ENCODE results near the gene ACTR6.

Gene ACTR6

DNA sequence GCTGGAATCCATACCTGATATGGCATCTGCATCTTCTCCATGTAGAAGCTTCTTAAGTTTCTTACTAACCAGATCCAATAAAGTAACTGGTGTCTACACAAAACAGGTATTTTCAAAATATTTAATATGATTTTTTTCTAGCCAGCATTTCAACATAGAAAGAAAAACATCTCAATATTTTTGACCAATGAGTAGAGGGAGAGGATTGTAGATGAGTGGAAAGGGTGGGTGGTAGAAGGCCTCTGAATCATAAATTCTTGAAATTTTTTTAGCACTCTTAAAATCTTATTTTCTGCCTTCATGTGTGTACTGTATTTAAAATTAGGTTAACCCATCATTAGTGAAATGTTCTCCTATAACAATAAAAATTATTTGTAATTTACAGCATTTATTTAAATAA, 48.3 kb downstream of the ACTR6 start:
- TF ChIP-seq, protein P1, sequence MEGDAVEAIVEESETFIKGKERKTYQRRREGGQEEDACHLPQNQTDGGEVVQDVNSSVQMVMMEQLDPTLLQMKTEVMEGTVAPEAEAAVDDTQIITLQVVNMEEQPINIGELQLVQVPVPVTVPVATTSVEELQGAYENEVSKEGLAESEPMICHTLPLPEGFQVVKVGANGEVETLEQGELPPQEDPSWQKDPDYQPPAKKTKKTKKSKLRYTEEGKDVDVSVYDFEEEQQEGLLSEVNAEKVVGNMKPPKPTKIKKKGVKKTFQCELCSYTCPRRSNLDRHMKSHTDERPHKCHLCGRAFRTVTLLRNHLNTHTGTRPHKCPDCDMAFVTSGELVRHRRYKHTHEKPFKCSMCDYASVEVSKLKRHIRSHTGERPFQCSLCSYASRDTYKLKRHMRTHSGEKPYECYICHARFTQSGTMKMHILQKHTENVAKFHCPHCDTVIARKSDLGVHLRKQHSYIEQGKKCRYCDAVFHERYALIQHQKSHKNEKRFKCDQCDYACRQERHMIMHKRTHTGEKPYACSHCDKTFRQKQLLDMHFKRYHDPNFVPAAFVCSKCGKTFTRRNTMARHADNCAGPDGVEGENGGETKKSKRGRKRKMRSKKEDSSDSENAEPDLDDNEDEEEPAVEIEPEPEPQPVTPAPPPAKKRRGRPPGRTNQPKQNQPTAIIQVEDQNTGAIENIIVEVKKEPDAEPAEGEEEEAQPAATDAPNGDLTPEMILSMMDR (IDR thresholded peaks at IDR 0.05; ENCODE audit: low read depth, low read length), result no peak
- H3K36me3 ChIP-seq, result no peaks in the 10 kb centered on the region
- no peak for DNase-seq
- no peaks in the 10 kb centered on the region for H3K9me3 ChIP-seq (ENCODE audit: severe bottlenecking)
- no peaks in the 10 kb centered on the region for H3K27me3 ChIP-seq (ENCODE audit: insufficient read depth, low read depth, severe bottlenecking)
- no peak overlapping the region for H3K27ac ChIP-seq
- no peak overlapping the region for H3K4me3 ChIP-seq (ENCODE audit: low read depth, low read length)

DNA sequence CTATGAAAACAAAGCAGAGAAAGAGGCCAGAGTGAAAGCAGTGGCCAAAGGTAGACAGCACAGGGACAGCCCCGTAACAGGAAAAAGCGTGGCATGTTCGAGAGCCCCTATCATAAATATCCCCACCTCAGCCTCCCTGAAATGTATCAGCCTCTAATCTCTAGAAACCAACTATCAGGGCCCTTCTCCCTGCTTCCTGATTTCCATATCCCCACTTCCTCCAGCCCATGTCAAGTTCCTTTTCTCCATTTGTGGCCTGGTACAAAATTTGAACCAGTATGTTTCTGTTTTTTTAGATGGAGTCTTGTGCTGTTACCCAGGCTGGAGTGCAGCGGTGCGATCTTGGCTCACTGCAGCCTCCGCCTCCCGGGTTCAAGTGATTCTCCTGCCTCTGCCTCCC, 49.3 kb downstream of the ACTR6 start:
- Histone ChIP-seq H3K36me3 (no peaks in the 10 kb centered on the region), H3K9me3 (ENCODE audit: severe bottlenecking) (no peaks in the 10 kb centered on the region), H3K4me3 (ENCODE audit: low read depth, low read length) (no peak overlapping the region), H3K27me3 (ENCODE audit: insufficient read depth, low read depth, severe bottlenecking) (no peaks in the 10 kb centered on the region), H3K27ac (no peak overlapping the region)
- TF ChIP-seq, protein P1 (IDR thresholded peaks at IDR 0.05; ENCODE audit: low read depth, low read length), result no peak
- no peak for DNase-seq

DNA sequence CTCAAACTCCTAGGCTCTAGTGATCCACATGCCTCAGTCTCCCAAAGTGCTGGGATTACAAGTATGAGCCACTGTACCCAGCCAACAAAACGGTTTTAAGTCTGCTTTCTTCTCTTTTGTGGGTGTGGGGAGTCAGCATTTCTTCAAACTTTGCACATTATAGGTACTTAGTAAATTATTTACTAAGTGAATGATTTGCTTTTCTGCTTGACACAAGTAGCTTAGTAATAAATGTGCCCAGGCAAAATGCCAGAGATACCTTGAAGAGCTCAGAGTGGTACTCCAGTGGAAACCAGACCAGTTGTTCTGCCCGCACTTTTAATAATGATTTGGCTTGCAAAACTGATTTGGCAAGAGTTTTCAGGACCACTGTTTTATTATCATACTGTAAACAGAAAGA, 51.3 kb downstream of the ACTR6 start:
- Histone ChIP-seq H3K4me3 (ENCODE audit: low read depth, low read length) (no peak overlapping the region), H3K36me3 (no peaks in the 10 kb centered on the region), H3K27ac (no peak overlapping the region), H3K27me3 (ENCODE audit: insufficient read depth, low read depth, severe bottlenecking) (no peaks in the 10 kb centered on the region), H3K9me3 (ENCODE audit: severe bottlenecking) (no peaks in the 10 kb centered on the region)
- TF ChIP-seq, protein P1 (IDR thresholded peaks at IDR 0.05; ENCODE audit: low read depth, low read length), result no peak
- DNase-seq, result no peak

- H3K36me3 ChIP-seq, result no peaks in the 10 kb centered on the region; the same call in 1 of the 2 replicates
- TF ChIP-seq, protein P1 (IDR thresholded peaks at IDR 0.05; ENCODE audit: low read depth, low read length), result no peak
- no peaks in the 10 kb centered on the region for H3K27me3 ChIP-seq (ENCODE audit: insufficient read depth, low read depth, severe bottlenecking)
- no peaks in the 10 kb centered on the region for H3K9me3 ChIP-seq (ENCODE audit: severe bottlenecking)
- H3K27ac ChIP-seq, result no peak overlapping the region
- DNase-seq, result no peak
- H3K4me3 ChIP-seq (ENCODE audit: low read depth, low read length), result no peak overlapping the region
Measured at GRCh38 chr12:100253437-100253836, 52.8 kb downstream of the ACTR6 start.

GRCh38 chr12:100254876-100255275, 54.3 kb downstream of the ACTR6 start:
- no peaks in the 10 kb centered on the region for H3K9me3 ChIP-seq (ENCODE audit: severe bottlenecking)
- no peak overlapping the region for H3K4me3 ChIP-seq (ENCODE audit: low read depth, low read length)
- H3K27me3 ChIP-seq (ENCODE audit: insufficient read depth, low read depth, severe bottlenecking), result no peaks in the 10 kb centered on the region
- TF ChIP-seq, protein P1 (IDR thresholded peaks at IDR 0.05; ENCODE audit: low read depth, low read length), result no peak
- no peak for DNase-seq
- H3K36me3 ChIP-seq, result no peaks in the 10 kb centered on the region; the same call in 1 of the 2 replicates
- H3K27ac ChIP-seq, result no peak overlapping the region

DNA sequence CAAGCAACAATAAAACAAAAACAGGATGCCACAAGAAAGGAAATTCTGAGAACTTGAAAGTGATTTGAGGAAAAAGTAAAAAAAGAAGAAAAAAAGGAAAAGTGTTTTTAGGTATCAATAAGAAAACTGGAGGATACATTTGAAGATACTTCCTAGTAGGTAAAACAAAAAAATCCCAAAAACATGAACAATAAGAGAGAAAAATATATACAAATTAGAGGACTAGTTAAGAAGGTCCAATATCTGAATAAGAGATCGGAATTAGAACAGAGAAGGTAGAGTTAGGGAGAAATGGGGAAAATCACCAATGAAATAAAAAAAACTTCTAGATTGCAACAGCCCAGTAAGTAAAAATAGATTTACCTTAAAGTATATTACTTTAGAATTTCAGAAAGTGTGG, 57.5 kb downstream of the ACTR6 start:
- TF ChIP-seq, protein P1 (IDR thresholded peaks at IDR 0.05; ENCODE audit: low read depth, low read length), result no peak

More for the DNA sequence above, 57.5 kb downstream of the ACTR6 start:
- Histone ChIP-seq H3K36me3 (no peaks in the 10 kb centered on the region; the same call in 1 of the 2 replicates), H3K9me3 (ENCODE audit: severe bottlenecking) (no peaks in the 10 kb centered on the region), H3K27ac (no peak overlapping the region), H3K27me3 (ENCODE audit: insufficient read depth, low read depth, severe bottlenecking) (no peaks in the 10 kb centered on the region), H3K4me3 (ENCODE audit: low read depth, low read length) (no peak overlapping the region)
- DNase-seq, result no peak

Measured in WERI-Rb-1 (cell line).